ENCODE data around the gene SH3GL1. TPM values are rescaled to one million over a fixed set of nuclear protein-coding genes. Genes with fewer than 3 reads are reported as not detected.

Gene SH3GL1
- total and polyA plus RNA-seq, 10 of the 15 experiments (the other 5 are each of a cell fraction or from before 2014, with no cell fraction given) = 0.93 to 47.4 (median 28.4) TPM

DNA sequence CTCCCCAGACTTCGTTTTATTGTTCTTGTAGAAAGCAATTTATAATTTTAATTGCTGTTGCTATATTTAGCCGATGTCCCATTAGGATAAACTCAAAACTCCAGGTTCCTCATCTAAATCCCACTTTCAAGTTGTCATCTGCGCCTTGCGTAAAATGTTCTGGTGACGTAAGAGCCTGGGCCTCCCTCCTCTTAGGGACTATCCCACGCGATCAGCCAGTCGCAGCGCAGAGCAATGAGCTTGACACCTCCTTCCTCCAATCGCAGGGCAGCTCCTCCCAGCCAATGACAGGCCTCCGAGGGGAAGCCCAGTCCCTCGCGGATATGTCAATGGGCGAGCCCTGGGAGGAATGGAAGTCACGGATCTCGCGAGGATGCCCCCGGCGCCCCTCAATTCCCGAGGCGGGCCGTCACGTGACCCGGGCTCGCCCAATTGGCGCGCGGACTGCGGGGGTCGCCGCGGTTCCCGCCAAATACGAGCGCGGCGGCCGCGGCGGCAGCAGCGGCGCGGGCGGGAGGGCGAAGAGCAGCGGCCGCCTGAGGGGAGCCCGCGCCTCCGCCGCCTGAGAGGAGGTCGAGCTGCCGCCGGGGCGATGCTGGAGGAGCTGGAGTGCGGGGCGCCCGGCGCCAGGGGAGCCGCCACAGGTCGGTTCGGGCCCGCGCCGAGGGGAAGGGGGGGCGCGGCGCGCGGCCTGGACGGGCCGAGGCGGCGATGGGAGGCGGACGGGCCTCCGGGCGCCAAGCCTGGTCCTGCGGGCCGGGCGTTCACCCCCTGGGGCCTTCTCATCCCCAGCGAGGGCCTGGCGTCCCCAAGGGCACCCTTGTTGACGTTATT, 2.0 kb upstream of the SH3GL1 start, which contains the start of gene CHAF1A (continued):
- TF ChIP-seq NR2C2 (IDR thresholded peaks at IDR 0.05; ENCODE audit: borderline replicate concordance, control insufficient read depth, insufficient read length, low read depth) (no peak), CREM (IDR thresholded peaks at IDR 0.05; ENCODE audit: low read depth) (peak; percentile 93), HDAC2 (IDR thresholded peaks at IDR 0.05) (peak; percentile 86; the same call in 1 of the 2 replicates), ZBTB33 (IDR thresholded peaks at IDR 0.05) (no peak), ASH2L (IDR thresholded peaks at IDR 0.05; ENCODE audit: borderline replicate concordance, low read depth) (no peak), TBL1XR1 (IDR thresholded peaks at IDR 0.05; ENCODE audit: low read depth, low read length) (peak; percentile 69; the same call in 1 of the 2 replicates), ZNF217 (IDR thresholded peaks at IDR 0.05) (0 out of 2 replicates have a peak, but pooled peaks have one; percentile 16), SMC3 (IDR thresholded peaks at IDR 0.05; ENCODE audit: borderline replicate concordance, low read length) (no peak), FOXM1 (IDR thresholded peaks at IDR 0.05; ENCODE audit: low read depth, low read length) (no peak), REST (IDR thresholded peaks at IDR 0.05; ENCODE audit: low read depth, low read length) (no peak), DPF2 (IDR thresholded peaks at IDR 0.05) (peak; percentile 90), RB1 (IDR thresholded peaks at IDR 0.05; ENCODE audit: borderline replicate concordance) (peak; percentile 99; the same call in 1 of the 2 replicates), USF2 (IDR thresholded peaks at IDR 0.05; ENCODE audit: borderline replicate concordance, low read depth, low read length) (peak; percentile 92), IKZF2 (IDR thresholded peaks at IDR 0.05) (peak; percentile 93 to 97), FOXK2 (IDR thresholded peaks at IDR 0.05) (no peak), BCL11A (IDR thresholded peaks at IDR 0.05; ENCODE audit: low read depth, low read length) (no peak), TARDBP (IDR thresholded peaks at IDR 0.05; ENCODE audit: borderline replicate concordance) (no peak), ZBED1 (IDR thresholded peaks at IDR 0.05; ENCODE audit: borderline replicate concordance) (no peak), RAD21 (IDR thresholded peaks at IDR 0.05; ENCODE audit: insufficient read depth, low read depth, low read length) (no peak), ETV6 (conservative IDR thresholded peaks at IDR 0.05 in 1 of 2, IDR thresholded peaks at IDR 0.05 in 1 of 2; ENCODE audit: borderline replicate concordance in 1 of 2, low read depth in 1 of 2) (no peak), ATF2 (IDR thresholded peaks at IDR 0.05; ENCODE audit: low read length) (no peak), BHLHE40 (IDR thresholded peaks at IDR 0.05; ENCODE audit: borderline replicate concordance in 1 of 2, low read depth in 2 of 2, low read length in 1 of 2) (peak; percentile 69 to 98; a peak in 3 of 4 replicates)
- TF ChIP-seq, protein P1, sequence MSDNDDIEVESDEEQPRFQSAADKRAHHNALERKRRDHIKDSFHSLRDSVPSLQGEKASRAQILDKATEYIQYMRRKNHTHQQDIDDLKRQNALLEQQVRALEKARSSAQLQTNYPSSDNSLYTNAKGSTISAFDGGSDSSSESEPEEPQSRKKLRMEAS (IDR thresholded peaks at IDR 0.05; ENCODE audit: low read depth, low read length) = peak; percentile 97
